ENCODE measurements around the gene ST7L.
A peak's percentile ranks its signal among the peaks of the same experiment; 100 is the strongest.

ST7L gene

GRCh38 chr1:112618114-112618720, 724 bp downstream of the ST7L start:
- DNase-seq, result peak in 1 of 14 donors; percentile 13

- DNase-seq, result no peak
Observed at GRCh38 chr1:112614460-112615065, 4.4 kb downstream of the ST7L start.

GRCh38 chr1:112605633-112606327, 13.2 kb downstream of the ST7L start:
- DNase-seq, result no peak

- no peak for DNase-seq
Observed at GRCh38 chr1:112603541-112603940, 15.4 kb downstream of the ST7L start.

GRCh38 chr1:112603012-112603411, 15.9 kb downstream of the ST7L start:
- no peak for DNase-seq

- DNase-seq, result no peak
Observed at GRCh38 chr1:112599477-112599876, 19.5 kb downstream of the ST7L start.

- peak in 1 of 14 donors; percentile 9 for DNase-seq
Observed at GRCh38 chr1:112594208-112594876, 24.6 kb downstream of the ST7L start.

GRCh38 chr1:112589766-112590165, 29.2 kb downstream of the ST7L start:
- no peak for DNase-seq

- no peak for DNase-seq
Observed at GRCh38 chr1:112583366-112583765, 35.6 kb downstream of the ST7L start.

GRCh38 chr1:112581586-112582192, 37.3 kb downstream of the ST7L start:
- DNase-seq, result no peak

- no peak for DNase-seq
Observed at GRCh38 chr1:112579801-112580510, 39.0 kb downstream of the ST7L start.

- DNase-seq, result no peak
Observed at GRCh38 chr1:112576240-112576639, 42.7 kb downstream of the ST7L start.

- DNase-seq, result no peak
Observed at GRCh38 chr1:112575154-112575804, 43.7 kb downstream of the ST7L start.

- DNase-seq, result no peak
Observed at GRCh38 chr1:112565800-112566199, 53.1 kb downstream of the ST7L start.

- no peak for DNase-seq
Observed at GRCh38 chr1:112564081-112564480, 54.9 kb downstream of the ST7L start.

GRCh38 chr1:112563341-112563740, 55.6 kb downstream of the ST7L start:
- DNase-seq, result no peak

- no peak for DNase-seq
Observed at GRCh38 chr1:112558634-112559033, 60.3 kb downstream of the ST7L start.

- DNase-seq, result no peak
Observed at GRCh38 chr1:112557385-112557784, 61.6 kb downstream of the ST7L start.

- no peak for DNase-seq
Observed at GRCh38 chr1:112554411-112554810, 64.5 kb downstream of the ST7L start.

GRCh38 chr1:112549590-112549989, 69.4 kb downstream of the ST7L start:
- DNase-seq, result no peak

- no peak for DNase-seq
Observed at GRCh38 chr1:112548547-112548946, 70.4 kb downstream of the ST7L start.

GRCh38 chr1:112546076-112546475, 72.9 kb downstream of the ST7L start:
- no peak for DNase-seq
